KMS-11 (cell line): Measurements from ENCODE around the gene RBM10.

Experiments
- H2AFZ ChIP-seq: fragments of 200-600 bp; sonication (generic); 2 replicates; pipeline ENCODE4 v1.6.1; 2016; ENCODE audit warnings: antibody characterized with exemption, mixed run types, low read depth
- H3K27ac ChIP-seq: fragments of 200-600 bp; sonication (generic); 2 replicates; pipeline ENCODE4 v1.6.1; 2016; ENCODE audit warnings: mild to moderate bottlenecking, mixed run types
- H3K27me3 ChIP-seq: fragments of 200-600 bp; sonication (generic); 2 replicates; pipeline ENCODE4 v1.6.1; 2017; ENCODE audit warnings: mild to moderate bottlenecking, low read depth, mixed run types, moderate library complexity; ENCODE audit not compliant: insufficient read depth
- H3K36me3 ChIP-seq: fragments of 200-600 bp; sonication (generic); 2 replicates; pipeline ENCODE4 v1.6.1; 2017; ENCODE audit warnings: mild to moderate bottlenecking, mixed run types; ENCODE audit not compliant: insufficient read depth
- H3K4me1 ChIP-seq: fragments of 200-600 bp; sonication (generic); 2 replicates; pipeline ENCODE4 v1.6.1; 2016; ENCODE audit warnings: mild to moderate bottlenecking, low read depth, mixed run types; ENCODE audit not compliant: poor library complexity, severe bottlenecking
- H3K4me2 ChIP-seq: fragments of 200-600 bp; sonication (generic); 2 replicates; pipeline ENCODE4 v1.7.0; 2016; ENCODE audit warnings: mild to moderate bottlenecking, mixed run types
- H3K4me3 ChIP-seq: fragments of 200-600 bp; sonication (generic); IDR thresholded peaks from 2 replicates; pipeline ENCODE4 v1.6.1; 2017; ENCODE audit warnings: low read depth, low read length, mixed read lengths; ENCODE audit not compliant: insufficient read depth
- H3K79me2 ChIP-seq: fragments of 200-600 bp; sonication (generic); 2 replicates; pipeline ENCODE4 v1.6.1; 2016; ENCODE audit warnings: low read depth, mixed run types; ENCODE audit not compliant: insufficient read depth
- H3K9ac ChIP-seq: fragments of 200-600 bp; sonication (generic); 2 replicates; pipeline ENCODE4 v1.6.1; 2016; ENCODE audit warnings: mild to moderate bottlenecking, mixed run types
- H4K20me1 ChIP-seq: fragments of 200-600 bp; sonication (generic); 2 replicates; pipeline ENCODE4 v1.6.1; 2016; ENCODE audit warnings: mild to moderate bottlenecking, mixed run types; ENCODE audit not compliant: insufficient read depth
- CTCF ChIP-seq: fragments of 200-600 bp; sonication (generic); conservative IDR thresholded peaks from 2 replicates; pipeline ENCODE4 v1.6.1; 2017; ENCODE audit warnings: low read depth, mild to moderate bottlenecking, antibody characterized with exemption, low read length, moderate library complexity, mixed read lengths

The RBM10 gene

GRCh38 chrX:47217121-47217851 is 72.3 kb downstream of the RBM10 start:
- Histone ChIP-seq H3K36me3 (no peaks in the 10 kb centered on the region), H3K27ac (peak overlapping the region; percentile 63), H2AFZ (no peak overlapping the region), H3K27me3 (no peaks in the 10 kb centered on the region), H3K4me1 (peaks cover 15% of the 10 kb centered on the region), H3K4me3 (no peak overlapping the region), H4K20me1 (no peaks in the 10 kb centered on the region), H3K4me2 (peak overlapping the region; percentile 73; the same call in 1 of the 2 replicates), H3K79me2 (peaks cover 32% of the 10 kb centered on the region), H3K9ac (peak overlapping the region; percentile 37; the same call in 1 of the 2 replicates)
- TF ChIP-seq CTCF = no peak

- H3K4me2 ChIP-seq = peak overlapping the region; percentile 73; the same call in 1 of the 2 replicates
- H3K4me3 ChIP-seq = no peak overlapping the region
- no peaks in the 10 kb centered on the region for H3K36me3 ChIP-seq
- H3K4me1 ChIP-seq = peaks cover 15% of the 10 kb centered on the region
- H3K27ac ChIP-seq = peak overlapping the region; percentile 92
- no peaks in the 10 kb centered on the region for H4K20me1 ChIP-seq
- no peaks in the 10 kb centered on the region for H3K27me3 ChIP-seq
- peak overlapping the region; percentile 64 for H2AFZ ChIP-seq
- H3K9ac ChIP-seq = peak overlapping the region; percentile 95
- H3K79me2 ChIP-seq = peaks cover 32% of the 10 kb centered on the region
- no peak for TF ChIP-seq CTCF
These were observed 72.8 kb downstream of the RBM10 start for GRCh38 chrX:47217852-47218279.

- H3K4me2 ChIP-seq = peak within 1 kb of the TSS; percentile 73
- H3K4me3 ChIP-seq = no peak within 1 kb of the TSS
- peak within 1 kb of the TSS; percentile 64 for H2AFZ ChIP-seq
- peaks cover 15% of the 10 kb centered on the region for H3K4me1 ChIP-seq
- peaks cover 32% of the 10 kb centered on the region for H3K79me2 ChIP-seq
- peak within 1 kb of the TSS; percentile 92 for H3K27ac ChIP-seq
- H3K27me3 ChIP-seq = no peaks in the 10 kb centered on the region
- no peaks in the 10 kb centered on the region for H4K20me1 ChIP-seq
- H3K9ac ChIP-seq = peak within 1 kb of the TSS; percentile 95
- H3K36me3 ChIP-seq = no peaks in the 10 kb centered on the region
- no peak for TF ChIP-seq CTCF
These were observed 73.4 kb downstream of the RBM10 start, which contains the start of gene CDK16 for GRCh38 chrX:47218280-47218919. TSS of gene CDK16 (plus strand) at chrX:47218681. CDS start at chrX:47223558, 4,877 bp downstream.

- no peaks in the 10 kb centered on the region for H3K36me3 ChIP-seq
- no peaks in the 10 kb centered on the region for H4K20me1 ChIP-seq
These were observed 74.1 kb downstream of the RBM10 start for GRCh38 chrX:47218920-47219815.

More at GRCh38 chrX:47218920-47219815, 74.1 kb downstream of the RBM10 start:
- Histone ChIP-seq H3K4me3 (no peak overlapping the region), H3K79me2 (peaks cover 32% of the 10 kb centered on the region), H3K9ac (peak overlapping the region; percentile 95), H3K4me2 (peak overlapping the region; percentile 68), H3K27me3 (no peaks in the 10 kb centered on the region), H3K4me1 (peaks cover 15% of the 10 kb centered on the region), H2AFZ (0 out of 2 replicates have a peak overlapping the region, but pooled peaks have one; percentile 64), H3K27ac (peak overlapping the region; percentile 92)
- TF ChIP-seq CTCF = no peak
